Mesenchymal stem cell (in vitro differentiated cells and primary cell): ENCODE measurements around the gene CACNA2D3.

Experiments
- DNase-seq: peaks from one replicate; pipeline ENCODE4 v3.0.0-alpha.2; 2013
- H2AFZ ChIP-seq: one replicate; pipeline ENCODE4 v1.6.1; 2013; ENCODE audit warnings: low read depth, mild to moderate bottlenecking, control low read depth, inconsistent platforms, low read length, moderate library complexity
- H2AK5ac ChIP-seq: 2 replicates; pipeline ENCODE4 v1.6.1; 2013; ENCODE audit warnings: low read length, moderate library complexity, mild to moderate bottlenecking, inconsistent platforms; ENCODE audit not compliant: severe bottlenecking
- H2BK120ac ChIP-seq: one replicate; pipeline ENCODE4 v1.6.1; 2013; ENCODE audit warnings: low read depth, mild to moderate bottlenecking, inconsistent platforms, low read length, moderate library complexity
- H2BK12ac ChIP-seq, 2 experiments: one replicate each; pipeline ENCODE4 v1.6.1; 2013; ENCODE audit warnings: inconsistent platforms in 2 of 2, low read length in 2 of 2, mild to moderate bottlenecking in 2 of 2, moderate library complexity in 2 of 2, control low read depth in 1 of 2
- H2BK15ac ChIP-seq: one replicate; pipeline ENCODE4 v1.6.1; 2013; ENCODE audit warnings: mild to moderate bottlenecking, low read depth, inconsistent platforms; ENCODE audit not compliant: poor library complexity, severe bottlenecking
- H2BK5ac ChIP-seq: 2 replicates; pipeline ENCODE4 v1.6.1; 2013; ENCODE audit warnings: low read depth, mild to moderate bottlenecking, low read length, control low read depth, inconsistent platforms; ENCODE audit not compliant: poor library complexity, severe bottlenecking
- H3K14ac ChIP-seq, 2 experiments: one replicate each; pipeline ENCODE4 v1.6.1; 2013; ENCODE audit warnings: inconsistent platforms in 2 of 2, low read length in 2 of 2, control low read depth in 1 of 2, mild to moderate bottlenecking in 1 of 2, moderate library complexity in 1 of 2
- H3K18ac ChIP-seq, 2 experiments: one replicate each; pipeline ENCODE4 v1.6.1; 2013; ENCODE audit warnings: inconsistent platforms in 2 of 2, low read length in 2 of 2, control low read depth in 1 of 2, low read depth in 1 of 2, mild to moderate bottlenecking in 1 of 2
- H3K23ac ChIP-seq, 2 experiments: one replicate each; pipeline ENCODE4 v1.6.1; 2013; ENCODE audit warnings: inconsistent platforms in 2 of 2, low read length in 2 of 2, mild to moderate bottlenecking in 2 of 2, moderate library complexity in 2 of 2, control low read depth in 1 of 2
- H3K27ac ChIP-seq: 2 replicates; pipeline ENCODE4 v1.5.1; 2013; ENCODE audit warnings: mild to moderate bottlenecking, moderate library complexity, low read length, control low read depth, inconsistent platforms; ENCODE audit not compliant: poor library complexity, severe bottlenecking
- H3K27me3 ChIP-seq, 2 experiments: 2 replicates each; pipeline versions ENCODE4 v1.6.1 to v1.7.0; 2013; ENCODE audit warnings: low read length in 2 of 2, mild to moderate bottlenecking in 2 of 2, moderate library complexity in 2 of 2, control low read depth in 1 of 2, inconsistent platforms in 1 of 2; ENCODE audit not compliant: control insufficient read depth in 1 of 2, insufficient read depth in 1 of 2
- H3K36me3 ChIP-seq, 2 experiments: 2 replicates each; pipeline versions ENCODE4 v1.6.1 to v1.7.0; 2013; ENCODE audit warnings: low read length in 2 of 2, control low read depth in 1 of 2, inconsistent platforms in 1 of 2, low read depth in 1 of 2, mild to moderate bottlenecking in 1 of 2; ENCODE audit not compliant: insufficient read depth in 2 of 2, control insufficient read depth in 1 of 2
- H3K4ac ChIP-seq, 2 experiments: one replicate each; pipeline ENCODE4 v1.6.1; 2013; ENCODE audit warnings: inconsistent platforms in 2 of 2, low read length in 2 of 2, mild to moderate bottlenecking in 2 of 2, moderate library complexity in 2 of 2, control low read depth in 1 of 2, low read depth in 1 of 2
- H3K4me1 ChIP-seq: 2 replicates; pipeline ENCODE4 v1.6.1; 2013; ENCODE audit warnings: low read depth, low read length, control low read depth; ENCODE audit not compliant: control insufficient read depth, insufficient read depth
- H3K4me2 ChIP-seq: 2 replicates; pipeline ENCODE4 v1.6.1; 2013; ENCODE audit warnings: low read length, mild to moderate bottlenecking, inconsistent platforms; ENCODE audit not compliant: poor library complexity, severe bottlenecking
- H3K4me3 ChIP-seq, 2 experiments: 2 replicates each; pipeline versions ENCODE4 v1.5.1 to v1.7.0; 2013; ENCODE audit warnings: low read length in 2 of 2, mild to moderate bottlenecking in 2 of 2, control low read depth in 1 of 2, low read depth in 1 of 2; ENCODE audit not compliant: insufficient read depth in 1 of 2
- H3K79me1 ChIP-seq: replicated peaks from 2 replicates; pipeline ENCODE4 v1.6.1; 2013; ENCODE audit warnings: mild to moderate bottlenecking, control low read depth, low read length, inconsistent platforms; ENCODE audit not compliant: poor library complexity, severe bottlenecking
- H3K9ac ChIP-seq: 2 replicates; pipeline ENCODE4 v1.7.0; 2013; ENCODE audit warnings: mild to moderate bottlenecking, low read length, moderate library complexity
- H3K9me3 ChIP-seq: 2 replicates; pipeline ENCODE4 v1.7.0; 2013; ENCODE audit warnings: mild to moderate bottlenecking, low read length; ENCODE audit not compliant: control insufficient read depth
- H4K8ac ChIP-seq: one replicate; pipeline ENCODE4 v1.6.1; 2013; ENCODE audit warnings: inconsistent platforms, mild to moderate bottlenecking, low read length, moderate library complexity
- H4K91ac ChIP-seq: one replicate; pipeline ENCODE4 v1.6.1; 2013; ENCODE audit warnings: mild to moderate bottlenecking, low read length, inconsistent platforms
- WGBS: methylation state at CpG from one replicate; pipeline ENCODE4 v1.1.7; 2013; ENCODE audit warnings: mixed read lengths; 5-methylcytosine and 5-hydroxymethylcytosine counted together

The CACNA2D3 gene

GRCh38 chr3:54197509-54197908, 75.2 kb downstream of the CACNA2D3 start:
- H3K9me3 ChIP-seq, result no peaks in the 10 kb centered on the region
- no peak overlapping the region for H4K91ac ChIP-seq
- H3K4me2 ChIP-seq, result no peak overlapping the region
- H3K36me3 ChIP-seq, result no peaks in the 10 kb centered on the region
- no peak overlapping the region for H3K14ac ChIP-seq
- no peak overlapping the region for H3K18ac ChIP-seq
- no peak overlapping the region for H2AK5ac ChIP-seq
- H3K4me1 ChIP-seq, result no peaks in the 10 kb centered on the region
- H2BK5ac ChIP-seq, result no peak overlapping the region
- H3K23ac ChIP-seq, result no peak overlapping the region
- H4K8ac ChIP-seq, result no peak overlapping the region
- H3K4ac ChIP-seq, result no peak overlapping the region
- no peak overlapping the region for H2BK12ac ChIP-seq
- no peak overlapping the region for H2BK120ac ChIP-seq
- no peak overlapping the region for H3K9ac ChIP-seq
- no peak overlapping the region for H3K4me3 ChIP-seq
- no peaks in the 10 kb centered on the region for H3K79me1 ChIP-seq
- H3K27me3 ChIP-seq, result no peaks in the 10 kb centered on the region
- DNase-seq, result no peak
- no peak overlapping the region for H2AFZ ChIP-seq
- 67% methylated on average over 2 of the region's 6 CpGs for WGBS
- H3K27ac ChIP-seq, result no peak overlapping the region
- H2BK15ac ChIP-seq, result no peak overlapping the region

GRCh38 chr3:54198556-54198955, 76.2 kb downstream of the CACNA2D3 start:
- H3K4ac ChIP-seq, result no peak overlapping the region
- no peak overlapping the region for H3K18ac ChIP-seq
- H3K9me3 ChIP-seq, result no peaks in the 10 kb centered on the region
- H3K27me3 ChIP-seq, result no peaks in the 10 kb centered on the region
- H3K14ac ChIP-seq, result no peak overlapping the region
- no peak overlapping the region for H2BK120ac ChIP-seq
- no peak overlapping the region for H3K23ac ChIP-seq
- no peak overlapping the region for H2BK12ac ChIP-seq
- DNase-seq, result no peak
- H3K36me3 ChIP-seq, result no peaks in the 10 kb centered on the region
- no peak overlapping the region for H2AK5ac ChIP-seq
- no peak overlapping the region for H3K4me3 ChIP-seq
- no peaks in the 10 kb centered on the region for H3K4me1 ChIP-seq
- no peak overlapping the region for H4K91ac ChIP-seq
- H3K9ac ChIP-seq, result no peak overlapping the region
- no peak overlapping the region for H3K4me2 ChIP-seq
- no peak overlapping the region for H3K27ac ChIP-seq
- H3K79me1 ChIP-seq, result no peaks in the 10 kb centered on the region
- no peak overlapping the region for H4K8ac ChIP-seq
- no peak overlapping the region for H2BK15ac ChIP-seq
- no peak overlapping the region for H2BK5ac ChIP-seq
- 56% methylated on average over 7 of the region's 9 CpGs for WGBS
- H2AFZ ChIP-seq, result no peak overlapping the region

- WGBS, result 54% methylated on average over 5 of the region's 5 CpGs
- Histone ChIP-seq H2BK120ac (no peak overlapping the region), H3K4ac (no peak overlapping the region), H3K9ac (no peak overlapping the region), H3K36me3 (no peaks in the 10 kb centered on the region), H3K9me3 (no peaks in the 10 kb centered on the region), H3K18ac (no peak overlapping the region), H3K23ac (no peak overlapping the region), H3K4me1 (no peaks in the 10 kb centered on the region), H3K4me2 (no peak overlapping the region), H4K8ac (no peak overlapping the region), H3K14ac (no peak overlapping the region), H2BK12ac (no peak overlapping the region), H2AK5ac (no peak overlapping the region), H3K79me1 (no peaks in the 10 kb centered on the region), H3K4me3 (no peak overlapping the region), H2AFZ (no peak overlapping the region), H3K27ac (no peak overlapping the region), H4K91ac (no peak overlapping the region), H2BK5ac (no peak overlapping the region), H2BK15ac (no peak overlapping the region), H3K27me3 (no peaks in the 10 kb centered on the region)
- no peak for DNase-seq
Observed at GRCh38 chr3:54202054-54202453, 79.7 kb downstream of the CACNA2D3 start.

GRCh38 chr3:54202651-54203248, 80.4 kb downstream of the CACNA2D3 start:
- Histone ChIP-seq H3K27ac (no peak overlapping the region), H3K4ac (no peak overlapping the region), H2BK12ac (no peak overlapping the region), H3K9me3 (no peaks in the 10 kb centered on the region), H2BK5ac (no peak overlapping the region), H2AFZ (no peak overlapping the region), H3K79me1 (no peaks in the 10 kb centered on the region), H2BK120ac (no peak overlapping the region), H2BK15ac (no peak overlapping the region), H3K18ac (no peak overlapping the region), H3K4me1 (no peaks in the 10 kb centered on the region), H3K36me3 (no peaks in the 10 kb centered on the region), H3K4me2 (no peak overlapping the region), H4K91ac (no peak overlapping the region), H3K27me3 (no peaks in the 10 kb centered on the region), H3K4me3 (no peak overlapping the region), H3K23ac (no peak overlapping the region), H4K8ac (no peak overlapping the region), H3K14ac (no peak overlapping the region), H2AK5ac (no peak overlapping the region), H3K9ac (no peak overlapping the region)
- no peak for DNase-seq
- WGBS, result 58% methylated on average over 5 of the region's 5 CpGs
